Measurements from ENCODE around the gene SLC25A39.

DNA sequence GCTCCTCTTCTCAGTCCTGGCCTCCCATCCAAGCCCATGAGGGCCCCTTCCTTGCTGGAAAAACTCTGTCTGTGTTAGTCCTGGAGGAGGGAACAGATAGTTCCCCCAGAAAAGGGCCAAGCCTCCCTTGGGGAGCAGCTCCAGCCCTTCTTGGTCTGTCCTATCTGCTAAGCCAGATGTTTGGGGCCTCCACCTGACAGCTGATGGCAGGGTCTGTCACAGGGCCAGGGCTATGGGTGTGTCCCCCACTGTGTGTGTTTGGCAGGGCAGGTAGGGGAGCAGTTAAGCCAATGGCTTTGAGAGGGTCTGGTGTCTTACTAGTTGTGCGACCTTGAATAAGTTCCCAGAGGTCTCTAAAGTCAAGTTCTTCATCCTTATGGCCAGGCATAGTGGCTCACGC is 43.1 kb downstream of the SLC25A39 start:
- TF ChIP-seq, protein P1, sequence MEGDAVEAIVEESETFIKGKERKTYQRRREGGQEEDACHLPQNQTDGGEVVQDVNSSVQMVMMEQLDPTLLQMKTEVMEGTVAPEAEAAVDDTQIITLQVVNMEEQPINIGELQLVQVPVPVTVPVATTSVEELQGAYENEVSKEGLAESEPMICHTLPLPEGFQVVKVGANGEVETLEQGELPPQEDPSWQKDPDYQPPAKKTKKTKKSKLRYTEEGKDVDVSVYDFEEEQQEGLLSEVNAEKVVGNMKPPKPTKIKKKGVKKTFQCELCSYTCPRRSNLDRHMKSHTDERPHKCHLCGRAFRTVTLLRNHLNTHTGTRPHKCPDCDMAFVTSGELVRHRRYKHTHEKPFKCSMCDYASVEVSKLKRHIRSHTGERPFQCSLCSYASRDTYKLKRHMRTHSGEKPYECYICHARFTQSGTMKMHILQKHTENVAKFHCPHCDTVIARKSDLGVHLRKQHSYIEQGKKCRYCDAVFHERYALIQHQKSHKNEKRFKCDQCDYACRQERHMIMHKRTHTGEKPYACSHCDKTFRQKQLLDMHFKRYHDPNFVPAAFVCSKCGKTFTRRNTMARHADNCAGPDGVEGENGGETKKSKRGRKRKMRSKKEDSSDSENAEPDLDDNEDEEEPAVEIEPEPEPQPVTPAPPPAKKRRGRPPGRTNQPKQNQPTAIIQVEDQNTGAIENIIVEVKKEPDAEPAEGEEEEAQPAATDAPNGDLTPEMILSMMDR (IDR thresholded peaks at IDR 0.05), result no peak
- TF ChIP-seq ZFX (IDR thresholded peaks at IDR 0.05; ENCODE audit: borderline replicate concordance), result no peak
